Trophoblast cell (in vitro differentiated cells and primary cell): ENCODE results near the gene LITAF.
A peak's percentile ranks its signal among the peaks of the same experiment; 100 is the strongest.

Experiments used
- DNase-seq, 2 donors: peaks; one replicate each; pipeline ENCODE4 v3.0.0-alpha.2; 2016
- H2AFZ ChIP-seq: 2 replicates; pipeline ENCODE4 v1.6.1; 2013; ENCODE audit warnings: low read length, moderate library complexity, mild to moderate bottlenecking; ENCODE audit not compliant: insufficient read depth, poor library complexity
- H2AK5ac ChIP-seq: 2 replicates; pipeline ENCODE4 v1.6.1; 2013; ENCODE audit warnings: mild to moderate bottlenecking, low read length
- H2BK120ac ChIP-seq: 2 replicates; pipeline ENCODE4 v1.6.1; 2013; ENCODE audit warnings: low read length, mild to moderate bottlenecking, moderate library complexity; ENCODE audit not compliant: insufficient read depth, poor library complexity
- H2BK12ac ChIP-seq: 2 replicates; pipeline ENCODE4 v1.6.1; 2013; ENCODE audit warnings: mild to moderate bottlenecking, low read length, moderate library complexity
- H2BK5ac ChIP-seq: 2 replicates; pipeline ENCODE4 v1.6.1; 2013; ENCODE audit warnings: low read length, low read depth, moderate library complexity, mild to moderate bottlenecking; ENCODE audit not compliant: poor library complexity
- H3K14ac ChIP-seq: 2 replicates; pipeline ENCODE4 v1.6.1; 2013; ENCODE audit warnings: mild to moderate bottlenecking, low read length
- H3K18ac ChIP-seq: 2 replicates; pipeline ENCODE4 v1.6.1; 2013; ENCODE audit warnings: mild to moderate bottlenecking, low read length
- H3K23ac ChIP-seq: 2 replicates; pipeline ENCODE4 v1.6.1; 2013; ENCODE audit warnings: low read length
- H3K27ac ChIP-seq: 2 replicates; pipeline ENCODE4 v1.5.1; 2013; ENCODE audit warnings: low read depth, mild to moderate bottlenecking, inconsistent platforms, low read length, moderate library complexity
- H3K27me3 ChIP-seq: 2 replicates; pipeline ENCODE4 v1.6.1; 2013; ENCODE audit warnings: inconsistent platforms, mild to moderate bottlenecking, low read length, moderate library complexity; ENCODE audit not compliant: insufficient read depth
- H3K36me3 ChIP-seq, 2 experiments: 1 replicate in 1 of 2; 2 replicates in 1 of 2; pipeline ENCODE4 v1.6.1; 2013; ENCODE audit warnings: low read length in 2 of 2, mild to moderate bottlenecking in 2 of 2, moderate library complexity in 1 of 2; ENCODE audit not compliant: insufficient read depth in 2 of 2, control insufficient read depth in 1 of 2
- H3K4ac ChIP-seq: 2 replicates; pipeline ENCODE4 v1.6.1; 2013; ENCODE audit warnings: low read depth, mild to moderate bottlenecking, low read length, moderate library complexity
- H3K4me1 ChIP-seq, 2 experiments: 1 replicate in 1 of 2; 2 replicates in 1 of 2; pipeline ENCODE4 v1.6.1; 2013; ENCODE audit warnings: low read length in 2 of 2, mild to moderate bottlenecking in 2 of 2, moderate library complexity in 1 of 2; ENCODE audit not compliant: insufficient read depth in 2 of 2, control insufficient read depth in 1 of 2
- H3K4me2 ChIP-seq: 2 replicates; pipeline ENCODE4 v1.6.1; 2013; ENCODE audit warnings: inconsistent platforms, mild to moderate bottlenecking, low read length, moderate library complexity
- H3K4me3 ChIP-seq: 2 replicates; pipeline ENCODE4 v1.5.1; 2013; ENCODE audit warnings: mild to moderate bottlenecking, low read depth, low read length, inconsistent platforms
- H3K79me1 ChIP-seq: one replicate; pipeline ENCODE4 v1.6.1; 2013; ENCODE audit warnings: low read length
- H3K79me2 ChIP-seq: 2 replicates; pipeline ENCODE4 v1.6.1; 2013; ENCODE audit warnings: low read length, mild to moderate bottlenecking; ENCODE audit not compliant: control insufficient read depth, insufficient read depth, poor library complexity
- H3K9ac ChIP-seq: 2 replicates; pipeline ENCODE4 v1.6.1; 2013; ENCODE audit warnings: mild to moderate bottlenecking, low read length
- H3K9me3 ChIP-seq: 2 replicates; pipeline ENCODE4 v1.6.1; 2013; ENCODE audit warnings: low read depth, mild to moderate bottlenecking, control low read depth, inconsistent platforms, low read length; ENCODE audit not compliant: insufficient read depth
- H4K12ac ChIP-seq: 2 replicates; pipeline ENCODE4 v1.6.1; 2013; ENCODE audit warnings: low read depth, mild to moderate bottlenecking, low read length, moderate library complexity
- H4K8ac ChIP-seq: 2 replicates; pipeline ENCODE4 v1.6.1; 2013; ENCODE audit warnings: low read depth, mild to moderate bottlenecking, low read length, moderate library complexity
- H4K91ac ChIP-seq: one replicate; pipeline ENCODE4 v1.6.1; 2013; ENCODE audit warnings: low read depth, mild to moderate bottlenecking, low read length, moderate library complexity
- WGBS: extraction: QIAGEN DNeasy Blood & Tissue Kit; methylation state at CpG from one replicate; pipeline ENCODE4 v1.1.7; 2013; ENCODE audit warnings: missing lambda C conversion rate; ENCODE audit not compliant: insufficient read length, insufficient coverage; ENCODE audit errors: extremely low coverage; 5-methylcytosine and 5-hydroxymethylcytosine counted together

LITAF gene

DNA sequence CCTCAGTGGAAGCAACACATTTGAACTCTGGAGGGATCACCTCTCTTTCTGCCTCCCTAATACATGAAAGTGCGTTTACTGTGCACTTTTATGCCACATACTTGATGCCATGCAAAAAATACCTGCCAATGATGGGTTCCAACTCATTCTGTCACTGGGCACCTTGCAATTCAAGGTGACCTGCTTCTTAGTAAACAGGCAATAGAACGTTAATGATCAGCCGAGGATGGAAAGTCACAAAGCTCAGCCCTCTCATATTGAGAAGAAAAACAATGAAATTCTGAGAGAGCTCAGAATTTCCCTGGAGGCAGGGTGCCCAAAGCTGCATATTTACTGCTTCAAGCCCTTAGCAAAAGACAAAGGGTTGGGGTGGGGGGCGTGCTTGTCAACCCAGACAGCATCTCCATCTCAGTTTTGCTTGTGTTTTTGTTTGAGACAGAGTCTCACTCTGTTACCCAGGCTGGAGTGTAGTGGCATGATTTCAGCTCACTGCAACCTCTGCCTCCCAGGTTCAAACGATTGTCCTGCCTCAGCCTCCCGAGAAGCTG is 23.2 kb downstream of the LITAF start:
- Histone ChIP-seq H3K4me2 (no peak overlapping the region), H4K91ac (no peak overlapping the region), H2AK5ac (no peak overlapping the region), H3K79me1 (peaks cover 16% of the 10 kb centered on the region), H2BK5ac (no peak overlapping the region), H3K27ac (no peak overlapping the region), H3K9ac (no peak overlapping the region), H2BK12ac (no peak overlapping the region), H2BK120ac (no peak overlapping the region), H3K18ac (no peak overlapping the region), H3K4me3 (no peak overlapping the region), H3K4ac (no peak overlapping the region), H3K79me2 (peaks cover 1% of the 10 kb centered on the region), H3K23ac (no peak overlapping the region), H3K9me3 (no peaks in the 10 kb centered on the region), H4K12ac (no peak overlapping the region), H3K4me1 (peaks cover 15 to 19% of the 10 kb centered on the region in 2 experiments), H4K8ac (no peak overlapping the region), H2AFZ (no peak overlapping the region), H3K27me3 (no peaks in the 10 kb centered on the region), H3K36me3 (peaks cover 0 to 4% of the 10 kb centered on the region in 2 experiments), H3K14ac (no peak overlapping the region)
- no CpG with 5 or more reads among the region's 6 CpGs for WGBS
- no peak for DNase-seq

- H2AK5ac ChIP-seq = no peak overlapping the region
- peaks cover 15 to 19% of the 10 kb centered on the region in 2 experiments for H3K4me1 ChIP-seq
- H3K14ac ChIP-seq = no peak overlapping the region
- no peak for DNase-seq
- H2BK5ac ChIP-seq = no peak overlapping the region
- no peak overlapping the region for H3K4me3 ChIP-seq
- no peaks in the 10 kb centered on the region for H3K9me3 ChIP-seq
- no peak overlapping the region for H3K4ac ChIP-seq
- H4K91ac ChIP-seq = no peak overlapping the region
- no peak overlapping the region for H2BK120ac ChIP-seq
- H2AFZ ChIP-seq = no peak overlapping the region
- H3K79me2 ChIP-seq = peaks cover 3% of the 10 kb centered on the region
- no peak overlapping the region for H3K18ac ChIP-seq
- H3K36me3 ChIP-seq = peaks cover 0 to 4% of the 10 kb centered on the region in 2 experiments
- no peak overlapping the region for H3K4me2 ChIP-seq
- no peak overlapping the region for H2BK12ac ChIP-seq
- H4K12ac ChIP-seq = no peak overlapping the region
- H3K23ac ChIP-seq = no peak overlapping the region
- no peak overlapping the region for H3K9ac ChIP-seq
- H4K8ac ChIP-seq = no peak overlapping the region
- H3K27ac ChIP-seq = no peak overlapping the region
- H3K79me1 ChIP-seq = peaks cover 16% of the 10 kb centered on the region
- no peaks in the 10 kb centered on the region for H3K27me3 ChIP-seq
- no CpG with 5 or more reads among the region's 10 CpGs for WGBS
These were observed 23.8 kb downstream of the LITAF start for GRCh38 chr16:11562941-11563340.

GRCh38 chr16:11562411-11562810 is 24.3 kb downstream of the LITAF start:
- Histone ChIP-seq H2BK120ac (no peak overlapping the region), H2BK12ac (peak overlapping the region; percentile 30), H2AK5ac (no peak overlapping the region), H3K79me2 (peaks cover 4% of the 10 kb centered on the region), H3K36me3 (peaks cover 0 to 4% of the 10 kb centered on the region in 2 experiments), H2BK5ac (peak overlapping the region; percentile 69), H3K4me2 (no peak overlapping the region), H3K4me1 (peaks cover 15 to 21% of the 10 kb centered on the region in 2 experiments), H4K8ac (no peak overlapping the region), H3K18ac (peak overlapping the region; percentile 61), H2AFZ (no peak overlapping the region), H3K79me1 (peaks cover 16% of the 10 kb centered on the region), H4K91ac (peak overlapping the region; percentile 70), H4K12ac (no peak overlapping the region), H3K4ac (no peak overlapping the region), H3K9ac (no peak overlapping the region), H3K9me3 (no peaks in the 10 kb centered on the region), H3K27ac (peak overlapping the region; percentile 49), H3K14ac (no peak overlapping the region), H3K27me3 (no peaks in the 10 kb centered on the region), H3K23ac (no peak overlapping the region), H3K4me3 (no peak overlapping the region)
- WGBS = no CpG with 5 or more reads among the region's 7 CpGs
- no peak for DNase-seq

GRCh38 chr16:11561856-11562255 is 24.9 kb downstream of the LITAF start:
- peak overlapping the region; percentile 28 for H2AK5ac ChIP-seq
- no peak overlapping the region for H3K4me2 ChIP-seq
- H4K12ac ChIP-seq = no peak overlapping the region
- WGBS = no CpG with 5 or more reads among the region's 3 CpGs
- no peak overlapping the region for H2AFZ ChIP-seq
- peaks cover 4% of the 10 kb centered on the region for H3K79me2 ChIP-seq
- no peak overlapping the region for H3K4me3 ChIP-seq
- H3K79me1 ChIP-seq = peaks cover 16% of the 10 kb centered on the region
- H3K9ac ChIP-seq = no peak overlapping the region
- peaks cover 15 to 21% of the 10 kb centered on the region in 2 experiments for H3K4me1 ChIP-seq
- peak overlapping the region; percentile 48 for H4K91ac ChIP-seq
- H3K4ac ChIP-seq = no peak overlapping the region
- H3K36me3 ChIP-seq = peaks cover 0 to 4% of the 10 kb centered on the region in 2 experiments
- H3K27me3 ChIP-seq = no peaks in the 10 kb centered on the region
- no peak overlapping the region for H3K18ac ChIP-seq
- no peak overlapping the region for H3K14ac ChIP-seq
- DNase-seq = no peak
- H2BK120ac ChIP-seq = no peak overlapping the region
- H3K27ac ChIP-seq = peak overlapping the region; percentile 73
- H2BK12ac ChIP-seq = peak overlapping the region; percentile 52
- no peak overlapping the region for H3K23ac ChIP-seq
- H3K9me3 ChIP-seq = no peaks in the 10 kb centered on the region
- no peak overlapping the region for H4K8ac ChIP-seq
- H2BK5ac ChIP-seq = peak overlapping the region; percentile 47
